HG03520 (cell line): ENCODE results near the gene KAZN.

Source experiments
- ATAC-seq: cut with Tn5 transposase; IDR thresholded peaks from one replicate; pipeline ENCODE4 v1.9.1; 2021; ENCODE audit warnings: mild to moderate bottlenecking, moderate library complexity; ENCODE audit not compliant: unreplicated experiment

Gene KAZN

DNA sequence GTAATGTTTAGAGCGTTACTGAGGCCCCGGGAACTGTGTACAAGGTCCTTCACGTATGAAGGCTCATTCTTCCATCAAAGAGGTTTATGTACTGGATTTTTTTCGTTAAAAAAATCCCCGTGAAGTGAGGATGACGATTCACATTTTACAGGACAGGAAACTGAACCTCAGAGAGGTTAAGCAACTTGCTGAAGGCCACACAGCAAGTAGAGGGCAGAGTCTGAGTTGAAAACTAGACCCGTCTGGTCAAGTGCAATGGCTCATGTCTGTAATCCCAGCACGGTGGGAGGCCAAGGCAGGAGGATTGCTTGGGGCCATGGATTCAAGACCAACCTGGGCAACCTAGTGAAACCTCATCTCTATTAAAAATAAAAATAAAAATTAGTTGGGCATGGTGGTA lies 140.2 kb downstream of the KAZN start:
- no peak for ATAC-seq

DNA sequence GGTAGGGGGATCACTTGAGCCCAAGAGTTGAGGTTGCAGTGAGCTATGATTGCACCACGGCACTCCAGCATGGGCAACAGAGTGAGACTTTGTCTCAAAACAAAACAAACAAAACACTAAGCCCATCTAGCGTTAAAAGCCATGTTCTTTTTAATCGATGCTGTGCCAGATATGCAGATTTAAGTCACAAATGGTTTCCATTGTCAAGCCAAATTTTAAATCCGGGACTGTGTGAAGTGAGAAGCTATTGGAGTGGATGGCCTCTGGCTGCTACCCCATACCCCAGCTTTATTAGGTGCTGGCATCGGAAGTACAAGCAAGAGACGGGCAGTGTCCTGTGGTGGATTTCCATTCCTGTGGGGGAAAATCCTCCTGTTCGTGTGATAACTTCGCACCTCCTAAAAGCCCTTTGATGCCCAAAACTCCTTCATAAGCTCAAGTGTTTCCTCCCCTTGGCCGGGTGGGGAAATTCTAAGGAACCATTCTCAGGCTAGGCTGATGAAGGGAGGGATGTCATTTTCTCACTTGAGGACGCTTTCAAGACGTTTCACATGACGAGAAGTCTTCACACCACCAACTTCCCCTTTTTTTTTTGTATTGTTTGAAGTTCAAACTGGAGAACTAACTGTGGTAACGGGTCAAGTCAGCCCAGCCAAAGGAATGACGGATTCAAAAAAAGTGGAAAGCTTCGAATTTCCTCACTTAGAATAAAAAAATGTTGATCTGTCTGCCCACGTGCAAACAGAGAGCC lies 140.8 kb downstream of the KAZN start:
- ATAC-seq = no peak

DNA sequence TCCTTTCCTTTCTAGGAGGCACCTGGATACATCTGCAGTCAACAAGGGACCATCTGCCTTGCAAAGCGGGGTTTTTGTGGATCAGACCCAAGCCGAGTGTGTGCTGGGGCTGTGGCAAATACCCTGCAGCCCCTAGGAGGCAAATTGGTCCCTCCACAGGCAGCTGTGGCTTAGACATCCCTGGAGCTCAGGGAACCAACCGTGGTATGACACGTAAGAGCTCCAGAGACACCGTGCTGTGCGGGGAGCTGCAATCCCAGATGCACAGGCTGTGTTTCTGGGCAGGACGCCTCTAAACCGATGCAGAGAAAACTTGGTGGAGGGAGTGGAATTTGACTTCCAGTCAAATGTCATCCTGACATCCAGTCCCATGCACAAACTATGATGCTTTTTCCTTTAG lies 141.5 kb downstream of the KAZN start:
- no peak for ATAC-seq

DNA sequence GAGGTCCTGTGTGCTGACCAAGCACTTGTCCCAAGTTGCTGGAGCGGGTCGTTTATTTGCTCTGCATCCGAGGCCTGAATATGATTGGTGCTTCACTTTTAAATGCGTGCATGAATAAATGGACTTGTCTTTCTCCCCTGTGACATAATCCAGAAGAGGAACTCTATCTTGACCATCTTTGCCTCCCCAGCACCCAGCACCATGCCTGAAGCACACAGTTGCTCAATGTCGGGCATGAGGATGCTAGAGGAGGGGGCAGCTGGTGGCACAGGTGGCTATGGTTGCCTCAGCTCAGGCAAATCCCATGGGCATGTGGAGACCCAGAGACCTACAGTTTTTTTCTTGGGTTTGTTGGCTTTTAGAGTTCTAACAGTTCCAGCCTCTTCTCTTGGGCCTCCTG lies 142.6 kb downstream of the KAZN start:
- no peak for ATAC-seq

GRCh38 chr1:14741532-14741931 lies 143.0 kb downstream of the KAZN start:
- no peak for ATAC-seq

DNA sequence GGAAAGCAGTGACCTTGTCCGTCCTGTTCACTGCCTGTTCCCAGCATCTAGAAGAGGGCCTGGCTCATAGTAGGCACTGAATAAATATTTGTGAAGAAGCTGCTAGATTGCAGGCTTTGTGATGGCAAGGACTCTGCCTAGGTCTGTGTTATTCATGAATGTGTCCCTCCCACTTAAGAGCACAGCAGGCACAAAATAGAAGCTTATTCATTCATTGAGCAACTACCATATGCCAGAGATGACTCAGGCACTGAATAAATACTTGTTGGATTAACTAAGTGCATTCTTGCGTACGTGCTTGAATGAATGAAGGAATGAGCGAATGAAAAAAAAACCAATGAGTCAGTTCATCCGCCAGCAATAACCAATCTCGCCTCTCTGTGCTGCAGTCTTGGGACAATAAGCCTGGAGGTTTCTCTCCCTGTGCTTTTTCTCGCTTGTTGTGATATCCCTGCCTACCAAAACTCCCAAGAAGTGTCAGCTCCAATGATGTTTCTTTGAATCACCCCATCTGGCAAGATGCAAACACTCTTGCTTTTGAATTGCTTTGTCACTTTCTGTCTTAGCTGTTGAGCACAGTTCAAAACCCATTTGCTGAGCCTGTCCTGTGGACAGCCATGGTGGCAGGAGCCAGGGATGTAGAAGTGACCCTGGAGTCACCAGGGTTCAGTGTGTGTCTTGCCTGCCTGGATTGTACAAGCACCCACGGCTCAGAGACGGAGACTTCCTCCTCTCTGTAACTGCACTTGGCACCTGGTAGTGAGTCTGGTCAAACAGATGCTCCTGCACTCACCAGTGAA lies 143.9 kb downstream of the KAZN start:
- no peak for ATAC-seq

GRCh38 chr1:14743368-14743767 lies 144.9 kb downstream of the KAZN start:
- no peak for ATAC-seq

DNA sequence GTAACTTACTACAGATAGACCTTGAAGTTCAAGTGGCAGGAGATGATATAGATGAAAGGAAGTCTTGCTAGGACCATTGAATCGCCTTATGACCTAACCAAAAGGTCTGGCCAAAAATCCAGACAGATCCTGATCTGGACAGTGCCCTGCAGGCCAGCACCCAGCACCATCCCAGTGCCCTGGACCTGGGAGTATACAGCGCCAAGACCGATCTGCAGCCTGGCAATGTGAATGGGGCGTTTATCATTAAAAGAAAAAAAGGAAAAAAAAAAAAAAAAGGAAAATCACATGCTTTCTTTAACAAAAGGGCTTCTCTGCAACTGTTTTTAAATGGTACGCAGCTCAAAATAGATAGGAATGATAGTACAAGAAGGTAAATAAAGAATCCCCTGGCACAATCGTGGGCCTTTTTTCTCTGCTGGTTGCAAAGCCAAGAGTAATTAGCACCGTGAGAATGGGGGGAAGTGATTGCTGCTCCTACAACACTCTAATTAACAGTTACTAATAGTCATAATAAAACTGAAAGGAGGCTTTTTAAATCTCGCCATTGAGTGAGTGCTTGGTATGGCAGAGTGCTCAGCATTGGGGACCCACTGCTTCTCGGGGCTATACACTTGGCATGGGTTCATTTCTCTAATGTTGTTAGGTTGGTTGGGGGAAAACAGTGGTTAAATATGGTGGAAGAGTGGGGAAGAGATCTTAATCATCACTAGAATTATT lies 146.7 kb downstream of the KAZN start:
- no peak for ATAC-seq

DNA sequence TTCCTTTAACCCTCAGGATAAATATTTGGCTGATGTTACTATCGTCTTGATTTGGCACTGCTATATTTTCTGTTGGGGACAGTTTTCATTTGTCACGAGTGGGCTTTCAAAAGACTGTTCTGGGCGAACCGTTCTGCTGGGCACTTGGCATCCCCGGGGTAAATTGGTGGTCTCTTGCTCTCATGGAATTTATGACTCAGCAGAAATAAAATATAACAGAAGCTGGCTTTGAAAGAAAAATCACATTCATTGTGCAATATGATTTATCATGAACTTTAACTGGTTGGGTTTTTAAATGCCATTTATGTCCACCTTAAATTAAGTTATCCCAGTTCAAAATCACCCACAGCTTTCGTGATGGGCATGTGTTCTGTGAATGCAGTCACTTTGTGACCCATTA lies 147.3 kb downstream of the KAZN start:
- ATAC-seq = no peak

GRCh38 chr1:14746393-14746792 lies 147.9 kb downstream of the KAZN start:
- no peak for ATAC-seq

GRCh38 chr1:14748151-14748550 lies 149.7 kb downstream of the KAZN start:
- ATAC-seq = no peak

GRCh38 chr1:14748977-14749376 lies 150.5 kb downstream of the KAZN start:
- ATAC-seq = no peak

DNA sequence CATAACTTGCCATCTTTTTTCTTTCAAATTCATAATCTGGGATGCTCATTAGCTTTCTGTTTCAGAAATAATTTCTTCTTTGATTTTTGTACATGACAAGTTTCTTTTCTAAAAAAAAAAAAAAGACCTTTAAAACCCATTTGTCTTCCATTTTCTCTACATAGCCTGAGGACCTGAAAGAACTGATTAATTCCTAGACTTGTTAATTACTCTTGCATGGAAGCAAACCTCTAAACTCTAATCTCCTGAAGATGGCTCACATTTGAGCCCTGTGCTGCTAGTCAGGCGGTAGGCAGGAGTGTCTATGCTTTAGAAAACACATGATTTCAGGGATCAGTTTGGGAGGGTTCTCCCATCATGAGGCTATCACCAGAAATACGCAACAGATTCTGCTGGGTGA lies 152.0 kb downstream of the KAZN start:
- no peak for ATAC-seq

DNA sequence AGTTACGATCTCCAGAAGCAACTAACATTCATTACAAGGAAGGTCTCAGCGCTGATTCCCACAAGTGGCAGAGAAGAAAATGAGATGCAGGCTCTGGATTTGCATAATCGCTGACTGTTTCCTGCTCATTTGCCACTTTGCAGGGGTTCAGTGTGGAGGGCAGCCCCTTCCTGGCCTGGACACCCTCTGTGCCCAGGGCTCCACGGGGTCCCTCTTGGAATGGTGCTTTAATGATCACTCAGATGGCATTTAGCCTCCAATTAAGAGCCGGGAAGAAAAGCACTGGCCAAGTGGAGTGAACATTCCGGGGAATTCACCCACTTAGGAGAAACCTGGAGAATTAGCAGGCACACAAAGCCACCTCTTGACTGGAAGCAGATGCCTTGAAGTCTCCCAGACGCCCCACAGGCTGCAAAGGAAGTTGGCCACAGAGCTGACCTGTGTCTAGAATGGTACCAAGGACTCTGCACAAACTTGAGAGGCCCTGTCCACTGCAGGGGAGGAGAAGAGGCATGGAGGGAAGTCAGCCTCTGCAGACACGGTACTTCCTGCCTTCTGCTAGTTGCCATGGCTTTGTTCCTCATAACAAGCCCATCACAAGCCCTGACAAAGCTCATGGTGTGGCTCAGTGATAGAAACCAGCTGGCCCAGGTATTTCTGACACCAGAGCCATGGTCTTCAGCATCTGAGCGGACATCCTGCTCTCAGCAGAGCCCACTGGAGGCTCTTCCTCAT lies 157.2 kb downstream of the KAZN start:
- ATAC-seq = no peak

DNA sequence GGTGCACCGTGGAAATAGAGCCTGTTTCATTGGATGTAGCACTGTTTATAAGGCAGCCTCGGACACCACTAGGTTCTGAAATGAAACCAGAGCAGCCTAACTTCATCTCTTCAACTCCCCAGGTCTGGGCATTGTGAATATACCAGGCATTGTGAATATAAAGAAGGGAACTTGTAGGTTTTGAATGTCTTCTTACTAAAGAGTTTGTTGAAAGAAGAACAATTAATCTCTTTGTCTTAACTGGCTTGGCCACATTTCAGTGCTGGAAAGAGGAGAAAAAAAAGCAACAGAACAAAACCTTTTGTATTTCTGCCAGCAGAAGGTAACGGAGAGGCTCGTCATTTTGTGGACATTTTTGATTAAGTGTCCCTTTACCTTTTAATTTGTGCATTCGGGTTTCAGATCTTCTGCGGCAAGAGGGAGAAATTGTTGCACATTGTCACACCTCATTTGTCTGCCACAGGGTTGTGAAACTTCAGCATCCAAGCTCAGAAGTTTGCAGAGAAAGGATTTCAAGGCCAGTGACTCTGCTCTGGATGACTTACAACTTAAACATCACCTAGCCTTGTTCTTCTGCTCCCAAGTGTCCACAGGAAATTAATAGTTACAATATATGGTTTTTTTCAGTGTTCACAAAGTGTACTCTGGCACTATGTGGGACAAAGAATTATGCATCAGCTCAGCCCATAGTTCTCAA lies 158.3 kb downstream of the KAZN start:
- ATAC-seq = no peak

- ATAC-seq = no peak
Observed at GRCh38 chr1:14757286-14757625, 158.8 kb downstream of the KAZN start.

GRCh38 chr1:14759042-14759818 lies 160.7 kb downstream of the KAZN start:
- no peak for ATAC-seq

DNA sequence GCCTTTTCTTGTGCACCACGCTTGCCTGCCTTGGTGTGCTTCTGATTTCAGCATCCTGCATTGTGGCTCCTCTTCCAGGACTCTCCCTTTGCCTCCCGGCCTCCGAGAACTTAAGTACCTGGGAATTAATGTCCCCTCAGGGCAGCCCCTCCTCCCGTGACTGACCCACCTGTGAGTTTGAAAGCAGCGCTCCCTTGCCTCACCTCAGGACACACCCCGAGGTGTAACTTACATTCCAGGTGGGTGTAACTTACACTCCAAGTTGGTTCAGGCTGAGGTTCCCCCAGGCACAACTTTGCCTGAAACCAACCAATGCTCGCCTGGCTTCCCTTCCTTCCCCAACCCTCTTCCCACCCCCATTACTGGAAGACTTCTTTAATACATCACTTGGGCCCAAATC lies 161.4 kb downstream of the KAZN start:
- ATAC-seq = no peak

DNA sequence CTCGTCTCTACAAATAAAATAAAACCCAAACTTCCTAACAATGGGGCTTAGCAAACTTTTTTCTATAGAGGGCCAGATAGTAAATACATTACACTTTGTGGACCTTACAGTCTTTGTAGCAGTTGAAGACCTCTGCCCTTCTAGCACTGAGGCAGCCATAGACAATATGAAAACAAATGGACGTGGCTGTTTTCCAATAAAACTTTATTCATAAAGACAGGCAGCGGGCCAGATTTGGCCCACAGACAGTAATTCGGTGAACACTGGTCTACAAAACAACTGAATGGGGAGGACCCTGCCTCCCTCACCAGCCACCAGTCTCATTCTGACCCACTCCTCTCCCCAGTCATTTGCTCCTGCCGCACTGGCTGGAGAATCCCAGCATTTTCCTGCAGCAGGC lies 162.3 kb downstream of the KAZN start:
- no peak for ATAC-seq
